ENCODE data around the gene CMIP. TPM values are rescaled to one million over a fixed set of nuclear protein-coding genes. Genes with fewer than 3 reads are reported as not detected.

The CMIP gene
- total and polyA plus RNA-seq, 7 donors: 1.4 to 8.9 (median 4.1) TPM

DNA sequence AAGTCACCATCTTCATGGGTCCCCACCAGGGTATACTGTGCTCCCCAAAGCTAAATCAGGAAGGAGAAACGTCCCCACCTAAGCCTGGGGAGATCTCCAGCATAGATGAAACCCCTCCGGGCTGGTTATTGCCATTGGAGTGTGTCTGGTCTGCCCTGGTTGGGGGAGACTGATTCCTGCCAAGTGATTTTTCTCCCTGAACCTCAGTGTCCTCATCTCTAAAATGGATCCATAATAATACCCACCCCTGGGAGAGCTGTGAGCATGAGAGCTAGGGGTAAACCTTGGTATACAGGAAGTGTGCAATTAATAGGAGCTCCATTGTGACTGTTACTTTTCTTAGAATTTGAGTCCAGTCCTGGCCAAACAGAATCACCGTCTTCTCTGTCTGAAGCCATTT is 111.1 kb downstream of the CMIP start:
- intact Hi-C loops (cut with DNase I): no loop called here
- 90 to 94% (median 91%) methylated on average over 3 of the region's 3 CpGs for WGBS, 3 donors
- no peak overlapping the region for H3K4me3 ChIP-seq

DNA sequence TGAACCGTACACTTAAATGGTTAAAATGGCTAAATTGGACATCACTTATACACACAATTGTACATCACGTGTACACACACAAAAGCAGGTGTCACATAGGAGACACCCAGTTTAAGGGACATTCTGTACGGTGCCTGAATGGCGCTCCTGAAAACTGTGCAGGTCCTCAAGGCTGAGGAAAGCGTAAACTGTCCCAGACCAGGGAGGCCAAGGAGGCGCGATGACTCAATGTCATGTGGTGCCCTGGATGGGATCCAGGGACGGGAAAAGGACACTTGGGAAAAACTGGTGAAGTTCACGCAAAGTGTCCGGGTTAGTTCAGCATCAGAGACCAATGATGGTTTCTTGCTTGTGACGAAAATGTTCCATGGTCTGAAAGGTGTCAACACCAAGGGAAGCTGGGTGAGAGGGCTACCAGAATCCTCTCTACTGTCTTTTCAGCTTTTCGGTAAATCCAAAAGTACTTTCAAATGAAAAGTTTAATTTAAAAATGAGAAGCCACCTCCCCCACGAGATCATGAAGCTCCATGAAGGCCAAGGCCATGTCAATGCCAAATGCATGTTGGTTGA is 112.2 kb downstream of the CMIP start:
- 86 to 93% (median 93%) methylated on average over 13 of the region's 13 CpGs for WGBS, 3 donors
- intact Hi-C loops (cut with DNase I): no loop called here
- ATAC-seq (no peak), DNase-seq (peak in 1 of 2 donors; percentile 32)
- Histone ChIP-seq H3K9me3 (no peaks in the 10 kb centered on the region), H3K4me3 (no peak overlapping the region), H3K36me3 (ENCODE audit: insufficient read depth in 1 of 2, low read depth in 1 of 2) (no peaks in the 10 kb centered on the region), H3K27me3 (ENCODE audit: insufficient read depth in 3 of 3, low read length in 2 of 3) (no peaks in the 10 kb centered on the region), H3K4me1 (no peaks in the 10 kb centered on the region), H3K27ac (no peak overlapping the region)
- TF ChIP-seq, protein P1, sequence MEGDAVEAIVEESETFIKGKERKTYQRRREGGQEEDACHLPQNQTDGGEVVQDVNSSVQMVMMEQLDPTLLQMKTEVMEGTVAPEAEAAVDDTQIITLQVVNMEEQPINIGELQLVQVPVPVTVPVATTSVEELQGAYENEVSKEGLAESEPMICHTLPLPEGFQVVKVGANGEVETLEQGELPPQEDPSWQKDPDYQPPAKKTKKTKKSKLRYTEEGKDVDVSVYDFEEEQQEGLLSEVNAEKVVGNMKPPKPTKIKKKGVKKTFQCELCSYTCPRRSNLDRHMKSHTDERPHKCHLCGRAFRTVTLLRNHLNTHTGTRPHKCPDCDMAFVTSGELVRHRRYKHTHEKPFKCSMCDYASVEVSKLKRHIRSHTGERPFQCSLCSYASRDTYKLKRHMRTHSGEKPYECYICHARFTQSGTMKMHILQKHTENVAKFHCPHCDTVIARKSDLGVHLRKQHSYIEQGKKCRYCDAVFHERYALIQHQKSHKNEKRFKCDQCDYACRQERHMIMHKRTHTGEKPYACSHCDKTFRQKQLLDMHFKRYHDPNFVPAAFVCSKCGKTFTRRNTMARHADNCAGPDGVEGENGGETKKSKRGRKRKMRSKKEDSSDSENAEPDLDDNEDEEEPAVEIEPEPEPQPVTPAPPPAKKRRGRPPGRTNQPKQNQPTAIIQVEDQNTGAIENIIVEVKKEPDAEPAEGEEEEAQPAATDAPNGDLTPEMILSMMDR (IDR thresholded peaks at IDR 0.05): no peak

More for the DNA sequence above, 111.1 kb downstream of the CMIP start:
- Histone ChIP-seq H3K9me3 (no peaks in the 10 kb centered on the region), H3K27me3 (ENCODE audit: insufficient read depth in 3 of 3, low read length in 2 of 3) (no peaks in the 10 kb centered on the region), H3K4me1 (no peaks in the 10 kb centered on the region), H3K27ac (no peak overlapping the region), H3K36me3 (ENCODE audit: insufficient read depth in 1 of 2, low read depth in 1 of 2) (no peaks in the 10 kb centered on the region)
- TF ChIP-seq, protein P1 (IDR thresholded peaks at IDR 0.05): no peak
- DNase-seq (no peak), ATAC-seq (no peak)

DNA sequence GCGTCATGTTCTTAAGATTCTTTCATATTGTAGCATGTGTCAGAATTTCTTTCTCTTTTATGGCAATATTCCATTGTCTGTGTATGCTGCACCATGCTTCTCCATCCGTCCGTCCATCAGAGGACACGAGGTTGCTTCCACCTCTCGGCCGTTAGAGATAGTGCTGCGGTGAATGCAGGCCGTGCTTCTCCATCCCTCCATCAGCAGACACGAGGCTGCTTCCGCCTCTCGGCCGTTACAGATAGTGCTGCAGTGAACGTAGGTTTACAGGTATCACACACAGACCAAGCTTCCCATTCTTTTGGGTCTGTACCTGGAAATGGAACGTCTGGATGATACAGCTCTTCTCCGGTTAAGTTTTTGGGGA is 113.5 kb downstream of the CMIP start:
- ATAC-seq: no peak
- 70 to 81% (median 73%) methylated on average over 15 of the region's 15 CpGs for WGBS, 3 donors
- TF ChIP-seq, protein P1 (IDR thresholded peaks at IDR 0.05): no peak

DNA sequence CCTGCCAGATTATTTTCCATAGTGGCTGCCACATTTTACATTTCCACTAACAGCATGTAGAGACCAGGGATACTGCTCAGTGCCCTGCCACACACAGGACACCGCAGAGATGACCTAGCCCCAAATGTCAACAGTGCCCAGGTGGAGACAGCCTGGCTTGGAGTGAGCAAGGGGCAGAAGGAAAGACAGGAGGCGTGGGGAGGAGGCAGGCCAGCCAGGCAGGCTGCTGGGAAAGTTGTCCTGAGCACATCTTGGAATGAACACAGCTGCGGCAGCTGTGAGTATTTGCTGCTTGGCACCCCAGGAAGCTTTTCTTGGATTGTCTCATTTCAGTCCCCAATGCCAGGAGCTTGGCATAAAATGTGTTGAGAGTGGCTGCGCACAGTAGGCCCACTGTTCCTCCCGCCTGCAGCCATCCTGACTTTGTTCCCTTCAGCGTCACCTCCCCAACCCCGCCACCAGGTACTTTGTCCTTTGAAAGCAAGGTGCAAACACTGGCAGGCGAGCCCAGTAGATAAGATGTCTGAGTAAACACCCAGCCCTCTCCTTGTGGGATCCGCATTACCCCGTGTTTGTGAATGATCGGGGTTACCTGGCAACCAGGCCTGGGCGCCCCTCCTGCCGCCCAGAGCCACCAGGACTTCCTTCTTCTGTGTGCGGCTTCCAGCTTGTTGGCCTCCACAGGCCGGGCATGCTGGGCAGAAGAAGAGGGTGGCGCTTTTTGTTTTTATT is 114.0 kb downstream of the CMIP start:
- intact Hi-C loops (cut with DNase I): no loop called here
- no peak overlapping the region for H3K27ac ChIP-seq
- TF ChIP-seq, protein P1 (IDR thresholded peaks at IDR 0.05): no peak
- ATAC-seq (no peak), DNase-seq (no peak)
- H3K4me1 ChIP-seq: no peaks in the 10 kb centered on the region
- H3K9me3 ChIP-seq: no peaks in the 10 kb centered on the region
- WGBS, 3 donors: 55 to 70% (median 59%) methylated on average over 16 of the region's 16 CpGs
- no peak overlapping the region for H3K4me3 ChIP-seq
- no peaks in the 10 kb centered on the region for H3K27me3 ChIP-seq (ENCODE audit: insufficient read depth in 3 of 3, low read length in 2 of 3)
- H3K36me3 ChIP-seq (ENCODE audit: insufficient read depth in 1 of 2, low read depth in 1 of 2): no peaks in the 10 kb centered on the region

More for the DNA sequence above, 113.5 kb downstream of the CMIP start:
- Histone ChIP-seq H3K4me3 (no peak overlapping the region), H3K27me3 (ENCODE audit: insufficient read depth in 3 of 3, low read length in 2 of 3) (no peaks in the 10 kb centered on the region), H3K9me3 (no peaks in the 10 kb centered on the region), H3K27ac (no peak overlapping the region), H3K4me1 (no peaks in the 10 kb centered on the region), H3K36me3 (ENCODE audit: insufficient read depth in 1 of 2, low read depth in 1 of 2) (no peaks in the 10 kb centered on the region)
- intact Hi-C loops (cut with DNase I): no loop called here
- no peak for DNase-seq
